Stimulated activated memory B cell treated with anti-CD40 and anti-IgM and Interleukin-4, amounts not matched to agents 10 μg/mL and 1 μg/mL and 100 μg/mL, for 72 hours (primary cell): Measurements from ENCODE around the gene PLS1.
"Not testable (repeated sequence)": the region's sequence is repeated elsewhere in the genome, so short reads cannot be mapped to it uniquely, and the experiment has no call there.

Source experiments
- ATAC-seq: fragments of 150-1000 bp; cut with Tn5 transposase; 2 replicates; pipeline ENCODE4 v1.10.0; 2021
- H3K27ac Mint-ChIP-seq: one replicate; pipeline ENCODE4 v1.8.0; 2022; ENCODE audit warnings: mild to moderate bottlenecking, mixed read lengths
- H3K27me3 Mint-ChIP-seq: one replicate; pipeline ENCODE4 v1.8.0; 2022; ENCODE audit warnings: mixed read lengths
- H3K36me3 Mint-ChIP-seq: one replicate; pipeline ENCODE4 v1.8.0; 2022; ENCODE audit warnings: mixed read lengths
- H3K4me1 Mint-ChIP-seq: one replicate; pipeline ENCODE4 v1.8.0; 2022; ENCODE audit warnings: mixed read lengths
- H3K4me3 Mint-ChIP-seq: one replicate; pipeline ENCODE4 v1.8.0; 2022; ENCODE audit warnings: mild to moderate bottlenecking, moderate library complexity, mixed read lengths
- H3K9me3 Mint-ChIP-seq: one replicate; pipeline ENCODE4 v1.8.0; 2022; ENCODE audit warnings: mixed read lengths

The PLS1 gene

DNA sequence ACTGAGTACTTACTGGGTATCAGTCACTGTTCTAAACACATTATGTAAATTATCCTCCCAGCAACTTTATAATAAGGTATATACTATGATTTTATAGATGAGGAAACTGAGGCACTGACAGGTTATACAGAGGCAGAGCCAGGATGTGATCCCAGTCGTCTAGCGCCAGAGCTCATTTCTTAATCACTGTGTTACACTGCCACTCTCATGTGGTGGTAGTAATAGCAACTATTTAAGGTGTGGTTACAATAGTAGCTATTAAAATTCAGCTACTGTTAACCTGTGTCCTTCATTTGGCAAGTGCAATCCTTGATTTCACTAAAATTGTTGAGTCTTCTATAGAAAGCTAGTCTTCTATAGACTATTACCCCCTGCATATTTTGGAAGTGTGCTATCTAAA lies 84.5 kb downstream of the PLS1 start:
- ATAC-seq, result no peak
- Mint-ChIP-seq H3K27ac (no peak overlapping the region), H3K9me3 (no peaks in the 10 kb centered on the region), H3K4me1 (no peaks in the 10 kb centered on the region), H3K36me3 (no peaks in the 10 kb centered on the region), H3K27me3 (peaks cover 6% of the 10 kb centered on the region), H3K4me3 (no peak overlapping the region)

GRCh38 chr3:142690613-142691012 lies 94.4 kb downstream of the PLS1 start:
- no peaks in the 10 kb centered on the region for H3K4me1 Mint-ChIP-seq
- H3K27me3 Mint-ChIP-seq, result no peaks in the 10 kb centered on the region
- no peaks in the 10 kb centered on the region for H3K36me3 Mint-ChIP-seq
- no peak for ATAC-seq
- no peak overlapping the region for H3K4me3 Mint-ChIP-seq
- H3K27ac Mint-ChIP-seq, result no peak overlapping the region
- no peaks in the 10 kb centered on the region for H3K9me3 Mint-ChIP-seq

GRCh38 chr3:142691527-142691926 lies 95.3 kb downstream of the PLS1 start:
- no peak overlapping the region for H3K4me3 Mint-ChIP-seq
- no peak overlapping the region for H3K27ac Mint-ChIP-seq
- H3K36me3 Mint-ChIP-seq, result no peaks in the 10 kb centered on the region
- no peaks in the 10 kb centered on the region for H3K9me3 Mint-ChIP-seq
- ATAC-seq, result no peak
- H3K4me1 Mint-ChIP-seq, result no peaks in the 10 kb centered on the region
- no peaks in the 10 kb centered on the region for H3K27me3 Mint-ChIP-seq

DNA sequence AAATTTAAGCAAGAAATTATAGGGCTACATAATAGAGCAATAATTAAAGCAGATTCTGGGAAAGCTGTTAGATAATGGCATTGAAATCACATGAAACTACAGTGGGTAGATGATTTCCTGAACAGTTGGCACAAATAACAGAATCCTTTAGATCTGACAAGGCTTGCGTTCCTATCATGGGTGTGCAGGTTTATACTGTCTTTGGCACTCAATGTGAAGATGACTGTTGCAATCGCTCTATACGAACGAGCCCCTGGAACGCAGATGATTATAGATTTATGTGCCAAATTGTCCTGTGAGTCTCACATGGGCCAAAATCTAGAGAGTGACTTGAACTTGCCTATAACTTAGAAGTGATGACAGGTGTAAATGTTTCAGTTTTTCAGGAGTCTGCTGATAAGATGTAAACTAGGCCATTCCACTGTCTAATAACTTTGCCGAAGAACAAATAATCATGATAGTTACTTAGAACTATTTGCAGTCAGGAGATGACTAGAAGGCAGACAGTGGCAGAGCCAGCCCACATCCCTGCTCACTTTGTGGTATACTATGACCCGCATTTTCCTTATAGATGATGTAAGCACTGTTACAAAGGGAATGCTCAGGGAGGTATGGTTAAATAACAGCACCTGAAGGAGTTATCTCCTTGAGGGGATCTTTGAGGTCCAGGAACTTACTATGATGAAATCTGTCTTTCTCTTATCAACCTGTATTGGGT lies 97.1 kb downstream of the PLS1 start:
- Mint-ChIP-seq H3K4me3 (no peak overlapping the region), H3K36me3 (no peaks in the 10 kb centered on the region), H3K4me1 (no peaks in the 10 kb centered on the region), H3K9me3 (no peaks in the 10 kb centered on the region), H3K27me3 (peaks cover 5% of the 10 kb centered on the region), H3K27ac (no peak overlapping the region)
- no peak for ATAC-seq

GRCh38 chr3:142694225-142694624 lies 98.0 kb downstream of the PLS1 start:
- no peak for ATAC-seq
- Mint-ChIP-seq H3K27me3 (peaks cover 10% of the 10 kb centered on the region), H3K4me3 (no peak overlapping the region), H3K36me3 (no peaks in the 10 kb centered on the region), H3K9me3 (no peaks in the 10 kb centered on the region), H3K4me1 (no peaks in the 10 kb centered on the region), H3K27ac (no peak overlapping the region)

- Mint-ChIP-seq H3K36me3 (no peaks in the 10 kb centered on the region), H3K27me3 (peaks cover 20% of the 10 kb centered on the region), H3K27ac (no peak overlapping the region), H3K4me1 (no peaks in the 10 kb centered on the region), H3K4me3 (no peak overlapping the region), H3K9me3 (peaks cover 2% of the 10 kb centered on the region)
- no peak for ATAC-seq
Measured at GRCh38 chr3:142705198-142705597, 109.0 kb downstream of the PLS1 start.

DNA sequence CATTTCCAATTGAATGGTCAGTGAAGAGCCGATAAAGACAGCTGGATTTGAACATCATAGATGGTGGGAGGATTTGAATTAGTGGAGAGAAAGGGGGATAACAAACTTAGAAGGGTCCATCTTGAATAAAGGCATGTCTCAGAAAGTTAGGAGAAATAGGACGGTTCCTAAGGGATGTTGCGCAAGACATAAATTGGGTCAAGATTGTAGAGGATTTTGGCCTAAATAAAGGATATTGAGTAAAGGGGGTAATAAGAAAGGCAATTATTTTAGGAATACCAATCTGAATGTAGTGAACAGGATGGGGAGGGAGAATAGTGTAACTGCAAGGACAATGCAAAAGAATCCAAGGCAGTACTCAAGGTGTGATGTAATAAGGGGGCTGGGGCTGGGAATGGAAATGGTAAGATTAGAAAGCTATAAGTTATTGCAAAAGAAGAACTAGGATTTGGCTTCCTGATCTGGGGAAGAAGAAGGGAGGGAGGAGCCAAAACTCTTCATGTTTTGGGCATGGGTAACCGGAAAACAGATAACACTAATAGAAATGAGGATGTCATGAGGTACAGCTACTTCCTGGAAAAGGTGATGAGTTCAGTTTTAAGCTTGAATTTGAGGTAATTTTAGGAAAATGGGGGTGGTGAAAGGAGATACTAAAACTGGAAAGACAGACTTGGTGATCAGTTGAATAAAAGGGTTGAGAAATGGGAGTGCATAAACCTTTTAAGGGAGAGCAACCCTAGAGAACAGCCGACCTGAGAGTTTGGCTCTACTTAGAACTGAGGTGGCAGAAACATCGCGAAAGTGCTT lies 110.3 kb downstream of the PLS1 start:
- Mint-ChIP-seq H3K4me1 (no peaks in the 10 kb centered on the region), H3K4me3 (no peak overlapping the region), H3K9me3 (no peaks in the 10 kb centered on the region), H3K27me3 (peaks cover 20% of the 10 kb centered on the region), H3K27ac (no peak overlapping the region), H3K36me3 (no peaks in the 10 kb centered on the region)
- no peak for ATAC-seq

DNA sequence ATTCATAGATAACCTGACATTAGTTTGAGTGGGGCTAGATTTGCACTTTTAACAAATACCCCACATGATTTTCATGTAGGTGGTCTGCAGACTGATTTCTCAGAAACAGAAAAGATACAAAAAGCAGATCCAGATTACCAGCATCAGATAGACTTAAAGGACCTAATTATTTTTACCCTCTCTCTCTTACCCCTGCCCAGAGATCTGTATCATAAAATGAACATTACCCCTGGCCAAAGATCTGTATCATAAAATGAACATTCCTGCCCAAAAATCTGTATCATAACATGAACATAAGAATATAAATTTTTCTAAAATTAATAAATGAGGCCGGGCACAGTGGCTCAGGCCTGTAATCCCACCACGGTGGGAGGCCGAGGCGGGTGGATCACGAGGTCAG lies 113.0 kb downstream of the PLS1 start:
- Mint-ChIP-seq H3K27me3 (peaks cover 28% of the 10 kb centered on the region), H3K27ac (no peak overlapping the region), H3K9me3 (no peaks in the 10 kb centered on the region), H3K36me3 (no peaks in the 10 kb centered on the region), H3K4me3 (no peak overlapping the region), H3K4me1 (no peaks in the 10 kb centered on the region)
- ATAC-seq, result no peak

GRCh38 chr3:142714882-142715281 lies 118.7 kb downstream of the PLS1 start:
- peaks cover 53% of the 10 kb centered on the region for H3K27me3 Mint-ChIP-seq
- H3K4me3 Mint-ChIP-seq, ATAC-seq, H3K27ac Mint-ChIP-seq, H3K36me3 Mint-ChIP-seq, H3K9me3 Mint-ChIP-seq, H3K4me1 Mint-ChIP-seq: not testable (repeated sequence)

- ATAC-seq, result no peak
- peaks cover 3% of the 10 kb centered on the region for H3K9me3 Mint-ChIP-seq
- no peaks in the 10 kb centered on the region for H3K4me1 Mint-ChIP-seq
- H3K36me3 Mint-ChIP-seq, result no peaks in the 10 kb centered on the region
- H3K4me3 Mint-ChIP-seq, result no peak overlapping the region
- H3K27ac Mint-ChIP-seq, result no peak overlapping the region
- peaks cover 66% of the 10 kb centered on the region for H3K27me3 Mint-ChIP-seq
Measured at GRCh38 chr3:142716102-142716501, 119.9 kb downstream of the PLS1 start.

GRCh38 chr3:142723665-142723967 lies 127.4 kb downstream of the PLS1 start:
- Mint-ChIP-seq H3K9me3 (peaks cover 10% of the 10 kb centered on the region), H3K27me3 (peaks cover 51% of the 10 kb centered on the region), H3K36me3 (no peaks in the 10 kb centered on the region), H3K27ac (no peak overlapping the region), H3K4me1 (peaks cover 8% of the 10 kb centered on the region), H3K4me3 (peak overlapping the region; percentile 81)
- peak; percentile 4 for ATAC-seq

DNA sequence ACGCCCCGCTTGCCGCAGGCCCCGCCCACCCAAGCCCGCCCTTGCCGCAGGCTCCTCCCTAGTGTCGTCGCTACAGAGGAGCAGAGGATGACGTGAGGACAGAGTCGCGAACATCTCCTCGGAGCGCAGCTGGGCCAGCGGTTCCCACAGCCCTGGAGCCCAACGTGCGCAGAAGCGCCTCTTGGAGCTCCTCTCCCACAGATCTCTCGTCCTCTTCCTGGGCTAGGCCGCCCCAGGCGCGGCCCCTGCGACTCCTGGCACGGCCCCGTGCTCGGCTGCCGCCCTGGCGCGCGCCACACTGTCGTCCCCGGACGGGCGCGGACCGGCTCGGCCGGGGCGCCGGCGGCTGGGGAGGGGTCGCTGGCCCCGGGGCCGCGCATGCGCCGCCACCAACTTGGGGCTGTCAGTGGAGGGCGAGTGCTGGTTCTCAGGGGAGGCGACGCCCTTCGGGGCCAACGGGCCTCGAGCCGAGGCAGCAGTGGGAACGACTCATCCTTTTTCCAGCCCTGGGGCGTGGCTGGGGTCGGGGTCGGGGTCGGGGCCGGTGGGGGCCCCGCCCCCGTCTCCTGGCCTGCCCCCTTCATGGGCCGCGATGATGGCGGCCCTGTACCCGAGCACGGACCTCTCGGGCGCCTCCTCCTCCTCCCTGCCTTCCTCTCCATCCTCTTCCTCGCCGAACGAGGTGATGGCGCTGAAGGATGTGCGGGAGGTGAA lies 127.9 kb downstream of the PLS1 start, which contains the start of gene TRPC1:
TRPC1 (plus strand) TSS at position 67 of the 714 bp plus-strand sequence; CDS start at position 593, 526 bp downstream.
- Mint-ChIP-seq H3K4me3 (peak within 1 kb of the TSS; percentile 94), H3K36me3 (no peaks in the 10 kb centered on the region), H3K27me3 (peaks cover 46% of the 10 kb centered on the region), H3K9me3 (peaks cover 10% of the 10 kb centered on the region), H3K27ac (peak within 1 kb of the TSS; percentile 70), H3K4me1 (peaks cover 8% of the 10 kb centered on the region)
- peak; percentile 98 for ATAC-seq

GRCh38 chr3:142724682-142725356 lies 128.6 kb downstream of the PLS1 start:
- H3K27me3 Mint-ChIP-seq, result peaks cover 39% of the 10 kb centered on the region
- peaks cover 8% of the 10 kb centered on the region for H3K4me1 Mint-ChIP-seq
- H3K36me3 Mint-ChIP-seq, result no peaks in the 10 kb centered on the region
- H3K9me3 Mint-ChIP-seq, result peaks cover 7% of the 10 kb centered on the region
- peak overlapping the region; percentile 94 for H3K4me3 Mint-ChIP-seq
- peak overlapping the region; percentile 70 for H3K27ac Mint-ChIP-seq
- ATAC-seq, result peak; percentile 31

DNA sequence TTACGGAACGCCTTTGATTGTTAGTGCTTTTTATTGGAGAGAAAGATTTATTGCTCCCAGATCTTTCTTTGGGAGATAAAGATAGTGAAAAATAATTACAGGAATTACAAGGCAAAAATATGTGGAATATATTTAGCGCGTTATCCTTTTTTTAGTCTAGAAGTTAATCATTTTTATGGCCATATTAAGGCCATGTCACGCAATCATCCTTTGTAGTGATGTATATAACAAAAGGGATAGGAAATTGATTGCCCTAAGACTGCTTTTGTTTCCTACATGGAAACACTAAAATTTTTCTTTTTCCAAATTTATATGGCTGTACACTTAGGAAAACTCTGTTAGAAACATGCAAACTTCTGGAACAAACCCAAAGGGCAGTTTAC lies 129.2 kb downstream of the PLS1 start:
- no peaks in the 10 kb centered on the region for H3K36me3 Mint-ChIP-seq
- H3K27ac Mint-ChIP-seq, result no peak overlapping the region
- peaks cover 8% of the 10 kb centered on the region for H3K4me1 Mint-ChIP-seq
- peaks cover 33% of the 10 kb centered on the region for H3K27me3 Mint-ChIP-seq
- peaks cover 7% of the 10 kb centered on the region for H3K9me3 Mint-ChIP-seq
- peak overlapping the region; percentile 94 for H3K4me3 Mint-ChIP-seq
- no peak for ATAC-seq

DNA sequence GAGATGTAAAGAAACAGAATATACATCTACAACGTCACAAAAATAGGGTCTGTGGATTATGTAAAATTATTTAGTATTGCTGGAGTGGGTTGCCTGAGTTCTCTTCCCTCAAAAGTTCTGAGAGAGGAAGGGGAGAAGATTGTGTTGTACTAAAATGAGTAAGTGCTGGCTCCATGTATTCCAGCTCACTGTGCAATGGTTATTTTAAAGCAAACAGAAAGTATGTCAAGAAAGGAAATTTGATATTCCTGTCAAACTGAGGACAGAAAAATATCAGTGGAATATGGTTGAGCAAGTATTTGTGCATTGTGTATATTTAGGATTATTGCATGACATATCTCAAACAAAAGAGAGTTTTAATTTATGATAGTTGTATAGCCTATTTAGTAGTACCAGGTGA lies 129.8 kb downstream of the PLS1 start:
- Mint-ChIP-seq H3K9me3 (peaks cover 7% of the 10 kb centered on the region), H3K27me3 (peaks cover 27% of the 10 kb centered on the region), H3K4me3 (no peak overlapping the region), H3K4me1 (peaks cover 8% of the 10 kb centered on the region), H3K27ac (no peak overlapping the region), H3K36me3 (no peaks in the 10 kb centered on the region)
- ATAC-seq, result no peak
